Caki2 (cell line): ENCODE data around the gene ARHGAP10. TPM values are rescaled to one million over a fixed set of nuclear protein-coding genes. Genes with fewer than 3 reads are reported as not detected.

Experiments used
- DNase-seq: peaks from one replicate; pipeline ENCODE4 v3.0.0-alpha.2; 2015; ENCODE audit warnings: low read depth
- in situ Hi-C: cut with HindIII; loops from 2 replicates; pipeline ENCODE4 v1.10.0; 2016; ENCODE audit warnings: low sequenced_read_pairs, low pct_unique_long_range_greater_than_20kb, mixed read lengths
- total RNA-seq: library from RNA; depleted of rRNA; stranded (reverse); fragments of >200 nt; shearing (Covaris generic); gene quantifications from 2 replicates; pipeline ENCODE4 v1.2.3, GENCODE V29; 2014; ENCODE audit warnings: low replicate concordance; rRNA removed

Gene ARHGAP10, protein sequence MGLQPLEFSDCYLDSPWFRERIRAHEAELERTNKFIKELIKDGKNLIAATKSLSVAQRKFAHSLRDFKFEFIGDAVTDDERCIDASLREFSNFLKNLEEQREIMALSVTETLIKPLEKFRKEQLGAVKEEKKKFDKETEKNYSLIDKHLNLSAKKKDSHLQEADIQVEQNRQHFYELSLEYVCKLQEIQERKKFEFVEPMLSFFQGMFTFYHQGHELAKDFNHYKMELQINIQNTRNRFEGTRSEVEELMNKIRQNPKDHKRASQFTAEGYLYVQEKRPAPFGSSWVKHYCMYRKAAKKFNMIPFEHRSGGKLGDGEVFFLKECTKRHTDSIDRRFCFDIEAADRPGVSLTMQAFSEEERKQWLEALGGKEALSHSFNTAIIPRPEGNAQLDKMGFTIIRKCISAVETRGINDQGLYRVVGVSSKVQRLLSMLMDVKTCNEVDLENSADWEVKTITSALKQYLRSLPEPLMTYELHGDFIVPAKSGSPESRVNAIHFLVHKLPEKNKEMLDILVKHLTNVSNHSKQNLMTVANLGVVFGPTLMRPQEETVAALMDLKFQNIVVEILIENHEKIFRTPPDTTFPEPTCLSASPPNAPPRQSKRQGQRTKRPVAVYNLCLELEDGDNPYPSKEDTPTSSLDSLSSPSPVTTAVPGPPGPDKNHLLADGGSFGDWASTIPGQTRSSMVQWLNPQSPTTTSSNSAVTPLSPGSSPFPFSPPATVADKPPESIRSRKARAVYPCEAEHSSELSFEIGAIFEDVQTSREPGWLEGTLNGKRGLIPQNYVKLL
- total RNA-seq: 4.4 and 8.3 TPM in 2 replicates

GRCh38 chr4:147731580-147732517 is at the start of gene ARHGAP10:
ARHGAP10 (plus strand) TSS chr4:147732088; CDS start chr4:147732302, 214 bp downstream.
- DNase-seq: peak; percentile 71
- in situ Hi-C loops: no loop called here

- no peak for DNase-seq
- in situ Hi-C loops: no loop called here
Observed at GRCh38 chr4:147682755-147683154, 49.1 kb upstream of the ARHGAP10 start.

GRCh38 chr4:147683188-147683591 is 48.7 kb upstream of the ARHGAP10 start:
- DNase-seq: peak; percentile 12
- in situ Hi-C loops: no loop called here

DNA sequence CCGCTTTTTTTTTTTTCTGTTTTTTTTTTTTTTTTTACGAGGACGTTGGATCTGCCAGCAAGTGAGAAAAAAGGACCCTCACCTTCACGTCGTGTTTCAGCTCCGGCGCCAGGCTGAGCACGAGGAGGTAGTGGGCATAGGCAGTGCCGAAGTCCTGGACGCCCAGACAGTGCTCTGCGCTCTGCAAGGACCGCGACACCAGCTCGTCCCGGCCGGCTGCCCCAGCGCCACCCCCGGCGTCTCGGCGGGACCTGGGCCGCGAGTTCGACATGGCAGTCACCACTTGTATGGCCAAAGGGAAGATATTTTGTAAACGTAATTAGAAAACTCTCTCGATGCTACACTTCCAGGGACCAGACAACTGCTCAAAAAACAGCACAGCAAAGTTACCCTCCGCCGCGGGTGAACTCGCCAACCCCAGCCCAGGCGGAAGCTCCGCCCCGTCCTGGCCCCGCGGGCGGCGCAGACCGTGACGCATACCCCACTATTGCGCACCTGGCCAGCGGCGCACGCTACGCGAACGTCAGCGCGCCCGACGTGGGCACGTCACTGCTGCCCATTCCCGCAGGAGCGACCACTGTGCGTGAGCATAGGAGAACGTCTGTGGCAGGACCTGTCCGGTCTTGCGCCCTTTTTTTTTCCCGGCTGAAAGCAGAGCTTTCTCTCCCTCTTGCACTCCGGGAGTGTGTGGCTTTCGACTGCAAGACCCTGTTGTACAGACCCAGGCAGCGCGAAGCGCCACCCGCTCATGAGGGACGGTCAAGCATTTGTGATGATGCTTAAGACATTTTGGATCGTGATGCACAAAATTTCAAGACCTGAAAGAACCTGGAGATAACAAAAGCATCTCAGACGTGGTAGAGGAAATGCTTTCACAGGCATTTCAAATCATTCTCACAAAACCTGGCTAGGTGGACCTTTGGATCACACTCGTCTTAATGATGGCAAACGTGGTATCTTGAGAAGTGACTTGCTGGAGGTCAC is 47.9 kb upstream of the ARHGAP10 start, which contains the start of gene PRMT9:
PRMT9 (minus strand) TSS at position 447 of the 984 bp plus-strand sequence; CDS start at position 271, 176 bp downstream.
- in situ Hi-C loops: no loop called here
- DNase-seq: peak; percentile 84

DNA sequence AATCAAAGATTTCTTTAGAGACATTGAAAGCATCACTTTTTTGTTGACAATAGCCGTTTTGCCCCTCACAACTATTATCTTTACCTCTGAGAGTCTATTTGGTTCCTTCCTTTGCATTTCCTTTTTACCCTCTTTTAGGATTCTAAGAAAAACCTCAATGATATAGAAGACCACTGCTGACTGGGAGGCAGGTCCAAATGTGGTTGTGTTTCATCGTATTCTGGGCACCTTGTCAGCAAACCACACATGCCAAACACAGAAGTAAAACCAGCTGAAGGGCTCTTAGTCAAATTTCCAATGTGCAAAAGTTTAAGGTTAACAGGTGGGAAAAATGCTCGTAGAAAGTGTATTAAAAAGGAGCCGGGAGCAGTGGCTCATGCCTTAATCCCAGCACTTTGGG is 42.8 kb upstream of the ARHGAP10 start:
- DNase-seq: no peak
- in situ Hi-C loops: no loop called here

- in situ Hi-C loops: no loop called here
Observed at GRCh38 chr4:147691820-147692219, 40.1 kb upstream of the ARHGAP10 start.

DNA sequence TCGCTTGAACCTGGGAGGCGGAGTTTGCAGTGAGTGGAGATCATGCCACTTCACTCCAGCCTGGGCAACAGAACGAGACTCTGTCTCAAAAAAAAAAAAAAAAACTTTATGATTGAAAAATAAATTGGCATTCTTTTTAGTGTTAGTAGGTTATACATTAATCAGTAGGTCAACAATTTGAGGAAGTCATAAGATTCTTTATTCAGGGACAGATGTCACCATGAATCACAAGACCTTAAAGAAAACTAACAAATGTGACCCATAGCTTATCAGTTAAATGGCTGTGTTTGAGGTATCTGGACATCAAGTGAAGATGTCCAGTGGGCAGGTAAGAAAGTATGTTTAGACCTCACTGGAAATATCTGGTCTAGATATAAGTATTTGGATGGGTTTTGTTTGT is 38.7 kb upstream of the ARHGAP10 start:
- in situ Hi-C loops: no loop called here
- peak; percentile 74 for DNase-seq

More at GRCh38 chr4:147691820-147692219, 40.1 kb upstream of the ARHGAP10 start:
- DNase-seq: no peak

GRCh38 chr4:147696866-147697265 is 35.0 kb upstream of the ARHGAP10 start:
- in situ Hi-C loops: no loop called here
- DNase-seq: no peak

- peak; percentile 71 for DNase-seq
- in situ Hi-C loops: loop anchor here (25.0 kb wide), 1 partner anchor 157 kb away; no protein-coding TSS in a partner anchor
Observed at GRCh38 chr4:147704846-147705245, 27.0 kb upstream of the ARHGAP10 start.

DNA sequence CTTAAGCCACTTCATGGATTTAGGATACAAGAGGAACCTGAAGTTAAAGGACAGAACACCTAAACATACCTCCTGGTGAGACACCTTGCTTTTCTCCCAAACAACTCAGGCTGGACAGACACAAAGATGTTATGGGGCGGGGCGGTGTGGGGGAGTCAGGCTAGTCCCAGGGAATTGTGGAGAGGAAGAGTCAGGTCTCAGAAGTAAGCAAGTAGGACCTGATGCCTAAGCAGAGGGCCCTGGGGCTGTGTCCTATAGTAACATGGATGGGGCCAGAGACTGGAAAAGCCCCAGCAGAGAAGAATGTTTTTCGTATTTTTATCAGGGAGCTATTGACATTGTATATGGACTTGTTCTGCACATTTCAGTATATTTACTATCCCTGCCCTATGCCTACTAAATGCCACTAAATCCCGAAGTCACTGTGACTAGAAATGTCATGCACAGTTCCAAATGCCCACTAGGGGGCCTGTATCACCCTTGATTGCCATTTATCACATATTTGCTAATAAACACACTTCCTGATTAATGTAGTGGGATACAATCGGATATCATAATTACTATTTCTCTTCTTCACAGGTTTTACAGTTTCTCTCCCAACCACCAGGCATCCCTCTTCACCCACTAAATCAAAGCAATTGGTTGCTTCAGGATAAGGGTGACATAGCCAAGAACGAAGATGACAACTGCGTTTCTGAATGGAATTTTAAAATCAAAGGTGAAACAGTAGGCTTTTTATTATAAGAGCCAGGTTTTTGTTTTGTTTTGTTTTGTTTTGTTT is 23.8 kb upstream of the ARHGAP10 start:
- peak; percentile 68 for DNase-seq
- in situ Hi-C loops: loop anchor here (25.0 kb wide), 1 partner anchor 154 kb away; no protein-coding TSS in a partner anchor

DNA sequence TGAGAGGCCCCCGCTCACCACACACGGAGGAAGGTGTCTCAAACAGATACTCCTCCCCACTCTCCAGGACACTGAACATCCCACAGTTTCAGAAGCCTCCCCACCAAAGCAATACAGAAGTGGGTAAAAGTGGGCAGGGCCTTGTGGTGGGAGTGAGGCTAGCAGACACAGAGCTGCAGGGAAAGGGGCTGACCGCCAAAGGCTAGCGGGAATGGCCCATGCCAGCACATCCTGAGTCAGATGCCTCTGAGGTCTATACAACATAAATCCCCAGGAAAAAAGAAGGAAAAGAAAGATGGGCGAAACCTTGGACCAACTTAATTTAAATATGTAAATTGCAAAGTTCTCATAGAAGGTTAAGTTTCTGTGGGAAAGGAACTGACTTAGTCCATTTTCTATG is 21.9 kb upstream of the ARHGAP10 start:
- DNase-seq: no peak
- in situ Hi-C loops: loop anchor here (25.0 kb wide), 1 partner anchor 152 kb away; no protein-coding TSS in a partner anchor

GRCh38 chr4:147714575-147715401 is 17.1 kb upstream of the ARHGAP10 start:
- no peak for DNase-seq
- in situ Hi-C loops: loop anchor here (25.0 kb wide), 1 partner anchor 148 kb away; no protein-coding TSS in a partner anchor

DNA sequence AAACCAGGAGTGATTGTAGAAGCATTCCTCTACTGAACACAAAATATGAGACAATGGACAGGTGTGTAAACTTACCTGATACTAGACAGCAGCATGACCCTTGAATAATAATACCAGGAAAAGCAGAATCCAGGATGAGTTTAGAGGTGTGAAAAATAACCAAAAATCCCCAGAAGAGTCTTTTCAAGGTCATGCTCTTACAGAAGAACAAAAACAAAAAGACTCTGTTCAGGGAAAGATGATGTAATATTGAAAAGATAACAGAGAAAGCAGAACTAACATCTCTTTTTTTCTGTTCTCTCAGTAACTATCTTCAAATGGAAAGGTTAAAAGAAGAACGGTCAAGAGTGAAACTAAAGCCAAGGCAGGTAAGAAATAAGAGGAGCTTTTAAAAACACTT is 14.0 kb upstream of the ARHGAP10 start:
- in situ Hi-C loops: loop anchor here (25.0 kb wide), 1 partner anchor 144 kb away; no protein-coding TSS in a partner anchor
- no peak for DNase-seq

GRCh38 chr4:147723326-147723725 is 8.6 kb upstream of the ARHGAP10 start:
- in situ Hi-C loops: loop anchor here (25.0 kb wide), 1 partner anchor 139 kb away; no protein-coding TSS in a partner anchor
- no peak for DNase-seq
